ENCODE results near the gene STX4. TPM values are rescaled to one million over a fixed set of nuclear protein-coding genes. Genes with fewer than 3 reads are reported as not detected.
A peak's percentile ranks its signal among the peaks of the same experiment; 100 is the strongest.

Gene STX4
- total and polyA plus RNA-seq, 5 donors: 39.6 to 51.3 (median 45.4) TPM

DNA sequence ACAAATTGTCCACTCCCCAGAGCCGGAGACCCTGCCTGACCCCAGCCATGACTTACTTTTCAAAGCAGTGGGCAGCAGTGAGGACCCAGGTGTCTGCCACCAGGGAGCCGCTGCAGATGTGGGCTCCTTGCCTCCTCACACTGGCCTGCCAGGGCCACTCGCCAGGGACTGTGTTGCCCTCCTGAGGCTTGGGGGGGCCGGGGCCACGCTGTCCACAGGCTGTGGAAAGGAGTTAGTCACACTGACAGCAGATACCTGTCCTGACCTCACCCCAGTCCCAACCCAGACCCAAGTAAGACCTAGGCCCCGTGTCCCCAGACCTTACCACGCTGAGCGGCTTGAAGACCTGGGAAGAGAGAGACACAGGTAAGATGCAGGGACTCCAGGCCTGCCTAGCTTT lies 54.1 kb downstream of the STX4 start:
- Histone ChIP-seq H3K9me3 (ENCODE audit: control insufficient read depth, low read length) (no peaks in the 10 kb centered on the region), H3K27me3 (ENCODE audit: control insufficient read depth, insufficient read depth) (no peaks in the 10 kb centered on the region), H3K27ac (ENCODE audit: low read length) (no peak overlapping the region), H3K4me1 (ENCODE audit: control insufficient read depth, insufficient read depth, low read length) (no peaks in the 10 kb centered on the region), H3K4me3 (ENCODE audit: low read length) (no peak overlapping the region)
- WGBS: 90% methylated on average over 8 of the region's 8 CpGs
- intact Hi-C loops (cut with DNase I): no loop called here
- ATAC-seq: no peak
- DNase-seq: peak in 2 of 3 donors; percentile 33 to 50

GRCh38 chr16:31087971-31088370 lies 54.6 kb downstream of the STX4 start:
- ATAC-seq (no peak), DNase-seq (peak in 1 of 3 donors; percentile 12)
- Histone ChIP-seq H3K4me1 (ENCODE audit: control insufficient read depth, insufficient read depth, low read length) (no peaks in the 10 kb centered on the region), H3K27me3 (ENCODE audit: control insufficient read depth, insufficient read depth) (no peaks in the 10 kb centered on the region), H3K4me3 (ENCODE audit: low read length) (no peak overlapping the region), H3K27ac (ENCODE audit: low read length) (no peak overlapping the region), H3K9me3 (ENCODE audit: control insufficient read depth, low read length) (no peaks in the 10 kb centered on the region)
- 84% methylated on average over 5 of the region's 5 CpGs for WGBS
- intact Hi-C loops (cut with DNase I): no loop called here

DNA sequence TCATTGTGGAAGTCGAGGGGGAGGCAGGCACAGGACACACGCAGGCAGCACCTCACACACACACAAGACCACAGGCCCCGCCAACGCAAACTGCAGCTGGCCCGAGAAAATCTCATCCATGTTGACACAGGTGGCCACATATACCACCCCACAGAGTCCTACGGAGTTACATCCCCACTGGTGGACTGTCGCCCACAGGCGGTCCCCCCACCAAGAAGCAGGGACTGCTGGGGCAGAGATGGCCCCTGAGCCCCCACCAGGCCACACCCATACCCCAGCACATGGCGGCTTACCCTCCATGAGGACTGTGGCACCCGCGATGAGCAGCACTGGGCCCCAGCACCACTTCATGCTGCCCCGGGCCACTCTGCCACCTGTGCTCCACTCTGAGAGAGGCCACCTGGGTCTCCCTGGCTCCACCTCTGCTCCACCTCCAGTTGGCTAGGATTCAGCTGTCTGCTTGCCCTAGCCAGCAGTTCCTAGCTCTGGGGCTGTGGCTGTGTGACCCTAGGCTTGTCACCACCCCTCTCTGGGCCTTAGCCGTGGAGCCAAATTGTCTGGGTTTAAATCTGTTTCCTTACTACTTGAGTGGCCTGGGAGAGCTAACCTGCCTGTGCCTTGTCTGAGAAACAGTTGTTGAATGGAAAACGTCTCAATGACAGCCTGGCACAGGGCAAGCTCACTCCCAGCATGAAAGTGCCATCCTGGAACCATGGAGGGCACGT lies 55.3 kb downstream of the STX4 start, which contains the start of gene PRSS53:
TSS of gene PRSS53 (minus strand) at position 485 of the 725 bp plus-strand sequence. CDS start at position 351, 134 bp downstream.
- no peak within 1 kb of the TSS for H3K4me3 ChIP-seq (ENCODE audit: low read length)
- H3K9me3 ChIP-seq (ENCODE audit: control insufficient read depth, low read length): no peaks in the 10 kb centered on the region
- H3K27ac ChIP-seq (ENCODE audit: low read length): no peak within 1 kb of the TSS
- H3K27me3 ChIP-seq (ENCODE audit: control insufficient read depth, insufficient read depth): no peaks in the 10 kb centered on the region
- 89% methylated on average over 15 of the region's 15 CpGs for WGBS
- DNase-seq (peak in 2 of 3 donors; percentile 32 to 35), ATAC-seq (no peak)
- intact Hi-C loops (cut with DNase I): no loop called here
- H3K4me1 ChIP-seq (ENCODE audit: control insufficient read depth, insufficient read depth, low read length): no peaks in the 10 kb centered on the region

DNA sequence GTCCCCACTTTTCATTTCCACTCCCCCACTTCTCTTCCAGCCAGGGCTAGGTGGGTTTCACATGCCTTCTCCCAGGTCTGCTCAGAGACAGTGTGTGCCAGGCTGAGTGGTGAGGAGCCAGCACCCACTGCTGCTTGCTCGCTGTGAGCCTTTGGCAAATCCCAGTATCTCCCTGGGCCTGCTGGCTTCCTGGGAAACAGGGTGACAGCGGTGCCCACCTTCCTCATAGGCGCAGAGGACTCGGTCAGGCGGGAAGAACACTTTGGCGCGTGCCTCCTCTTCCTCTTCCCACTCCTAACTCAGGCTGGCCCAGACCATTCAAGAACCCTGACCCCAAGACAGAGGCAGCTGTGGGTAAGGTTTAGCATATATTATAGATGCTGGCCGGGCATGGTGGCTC lies 55.8 kb downstream of the STX4 start:
- WGBS: 94% methylated on average over 8 of the region's 8 CpGs
- Histone ChIP-seq H3K9me3 (ENCODE audit: control insufficient read depth, low read length) (no peaks in the 10 kb centered on the region), H3K27me3 (ENCODE audit: control insufficient read depth, insufficient read depth) (no peaks in the 10 kb centered on the region), H3K4me3 (ENCODE audit: low read length) (no peak overlapping the region), H3K27ac (ENCODE audit: low read length) (no peak overlapping the region), H3K4me1 (ENCODE audit: control insufficient read depth, insufficient read depth, low read length) (no peaks in the 10 kb centered on the region)
- intact Hi-C loops (cut with DNase I): no loop called here
- ATAC-seq: no peak
- DNase-seq: peak in 1 of 3 donors; percentile 35

Other genes with a start within 250 kb of the STX4 start
- gene ZNF629, start 246.4 kb upstream of the STX4 start, total RNA-seq: 10 to 100 TPM; 22.9 to 25.1 (median 24.8) TPM
- 15.2 TPM for gene ZNF629, start 246.4 kb upstream of the STX4 start, polyA plus RNA-seq
- 10 to 100 TPM; 20.6 to 31.7 (median 26.3) TPM for gene BCL7C, start 139.5 kb upstream of the STX4 start, total RNA-seq
- 29.5 TPM for gene BCL7C, start 139.5 kb upstream of the STX4 start, polyA plus RNA-seq
- 1 to 10 TPM; 7.4 to 9.8 (median 9.1) TPM for gene CTF1, start 136.9 kb upstream of the STX4 start, total RNA-seq
- 13.1 TPM for gene CTF1, start 136.9 kb upstream of the STX4 start, polyA plus RNA-seq
- 1 to 10 TPM; 5.1 to 8.4 (median 6.6) TPM for gene FBXL19, start 110.0 kb upstream of the STX4 start, total RNA-seq
- 8.3 TPM for gene FBXL19, start 110.0 kb upstream of the STX4 start, polyA plus RNA-seq
- 10 to 100 TPM; 11.8 to 14.6 (median 13.3) TPM for gene ORAI3, start 84.5 kb upstream of the STX4 start, total RNA-seq
- gene ORAI3, start 84.5 kb upstream of the STX4 start, polyA plus RNA-seq: 15.5 TPM
- gene SETD1A, start 75.8 kb upstream of the STX4 start, total RNA-seq: 10 to 100 TPM in 3 of 4 donors, 1 to 10 TPM in 1; 9.7 to 11.6 (median 10.2) TPM
- 9.6 TPM for gene SETD1A, start 75.8 kb upstream of the STX4 start, polyA plus RNA-seq
- 1 to 10 TPM; 4.1 to 7.4 (median 5.6) TPM for gene HSD3B7, start 48.4 kb upstream of the STX4 start, total RNA-seq
- 6.8 TPM for gene HSD3B7, start 48.4 kb upstream of the STX4 start, polyA plus RNA-seq
- gene STX1B, start 22.9 kb upstream of the STX4 start, total RNA-seq: 1 to 10 TPM; 1.6 to 2.1 (median 1.8) TPM
- gene STX1B, start 22.9 kb upstream of the STX4 start, polyA plus RNA-seq: 0.66 TPM
- 1 to 10 TPM; 4.6 to 6.6 (median 4.9) TPM for gene ZNF668, start 40.7 kb downstream of the STX4 start, total RNA-seq
- gene ZNF668, start 40.7 kb downstream of the STX4 start, polyA plus RNA-seq: 5.7 TPM
- 10 to 100 TPM in 1 of 4 donors, 1 to 10 TPM in 3; 7.8 to 10.3 (median 9.3) TPM for gene ZNF646, start 40.9 kb downstream of the STX4 start, total RNA-seq
- 6.4 TPM for gene ZNF646, start 40.9 kb downstream of the STX4 start, polyA plus RNA-seq
- 1 to 10 TPM in 2 of 4 donors, under 1 TPM in 2; 0.36 to 1.5 (median 0.88) TPM for gene PRSS53, start 55.4 kb downstream of the STX4 start, total RNA-seq
- gene PRSS53, start 55.4 kb downstream of the STX4 start, polyA plus RNA-seq: 0.79 TPM
- 10 to 100 TPM; 40.8 to 56.0 (median 47.1) TPM for gene VKORC1, start 61.2 kb downstream of the STX4 start, total RNA-seq
- 68.0 TPM for gene VKORC1, start 61.2 kb downstream of the STX4 start, polyA plus RNA-seq
- 10 to 100 TPM; 43.8 to 50.8 (median 48.3) TPM for gene BCKDK, start 74.8 kb downstream of the STX4 start, total RNA-seq
- 42.2 TPM for gene BCKDK, start 74.8 kb downstream of the STX4 start, polyA plus RNA-seq
- gene KAT8, start 84.1 kb downstream of the STX4 start, total RNA-seq: 10 to 100 TPM; 72.3 to 76.4 (median 75.2) TPM
- 77.0 TPM for gene KAT8, start 84.1 kb downstream of the STX4 start, polyA plus RNA-seq
- gene PRSS8, start 102.2 kb downstream of the STX4 start, total RNA-seq: under 1 TPM in 2 of 4 donors, not detected in 2; 0.15 to 0.40 TPM
- gene PRSS8, start 102.2 kb downstream of the STX4 start, polyA plus RNA-seq: 0.41 TPM
- gene PRSS36, start 116.5 kb downstream of the STX4 start, total RNA-seq: 1 to 10 TPM; 1.3 to 2.2 (median 1.8) TPM
- gene PRSS36, start 116.5 kb downstream of the STX4 start, polyA plus RNA-seq: 1.1 TPM
- 100 to 1,000 TPM; 112 to 172 (median 138) TPM for gene FUS, start 146.6 kb downstream of the STX4 start, total RNA-seq
- gene FUS, start 146.6 kb downstream of the STX4 start, polyA plus RNA-seq: 153 TPM
- gene PYCARD, start 169.2 kb downstream of the STX4 start, total RNA-seq: 10 to 100 TPM in 1 of 4 donors, 1 to 10 TPM in 3; 6.6 to 13.2 (median 8.2) TPM
- 8.0 TPM for gene PYCARD, start 169.2 kb downstream of the STX4 start, polyA plus RNA-seq
- gene TRIM72, start 180.6 kb downstream of the STX4 start, total RNA-seq: under 1 TPM in 3 of 4 donors, not detected in 1; 0.03 to 0.31 (median 0.14) TPM
- 0.11 TPM for gene TRIM72, start 180.6 kb downstream of the STX4 start, polyA plus RNA-seq
- not detected for gene PYDC1, start 183.6 kb downstream of the STX4 start, total RNA-seq
- gene PYDC1, start 183.6 kb downstream of the STX4 start, polyA plus RNA-seq: 0.23 TPM
- 10 to 100 TPM in 2 of 4 donors, 1 to 10 TPM in 2; 7.6 to 13.8 (median 11.0) TPM for gene ITGAM, start 226.4 kb downstream of the STX4 start, total RNA-seq
- 3.7 TPM for gene ITGAM, start 226.4 kb downstream of the STX4 start, polyA plus RNA-seq

All from right cardiac atrium (tissue), 5 donors.